OCI-LY3 (cell line): ENCODE data around the gene MAGI2.

Source experiments
- H2AFZ ChIP-seq: fragments of 200-600, 300-600 bp; shearing (Covaris generic); 2 replicates; pipeline ENCODE4 v1.6.0; 2014; ENCODE audit warnings: antibody characterized with exemption, low read depth, low read length
- H3K27ac ChIP-seq: fragments of 200-600, 300-600 bp; sonication (generic); 2 replicates; pipeline ENCODE4 v1.5.1; 2014; ENCODE audit warnings: mild to moderate bottlenecking, low read length, moderate library complexity, mixed read lengths
- H3K27me3 ChIP-seq: fragments of 200-600, 300-600 bp; sonication (generic); 2 replicates; pipeline ENCODE4 v1.6.1; 2014; ENCODE audit warnings: low read depth, low read length, mixed read lengths
- H3K36me3 ChIP-seq: fragments of 200-600, 300-600 bp; sonication (generic); replicated peaks from 2 replicates; pipeline ENCODE3; 2014; ENCODE audit warnings: low read depth, low read length, mixed read lengths
- H3K4me1 ChIP-seq: fragments of 300-600, 200-600 bp; sonication (generic); 2 replicates; pipeline ENCODE4 v1.6.1; 2014; ENCODE audit warnings: low read length, mixed read lengths
- H3K4me2 ChIP-seq: fragments of 200-600, 300-600 bp; sonication (generic); 2 replicates; pipeline ENCODE4 v1.6.1; 2014; ENCODE audit warnings: low read length, mixed read lengths
- H3K4me3 ChIP-seq: fragments of 300-600, 200-600 bp; sonication (generic); 2 replicates; pipeline ENCODE4 v1.5.1; 2014; ENCODE audit warnings: antibody characterized with exemption, mild to moderate bottlenecking, low read length, moderate library complexity
- H3K79me2 ChIP-seq: fragments of 300-600, 200-600 bp; shearing (Covaris generic); 2 replicates; pipeline ENCODE4 v1.6.1; 2014; ENCODE audit warnings: mild to moderate bottlenecking, low read length, mixed read lengths
- H3K9ac ChIP-seq: fragments of 300-600, 200-600 bp; shearing (Covaris generic); 2 replicates; pipeline ENCODE4 v1.6.0; 2014; ENCODE audit warnings: mild to moderate bottlenecking, low read length, moderate library complexity
- H3K9me3 ChIP-seq: fragments of 200-600, 300-600 bp; shearing (Covaris generic); 2 replicates; pipeline ENCODE4 v1.6.1; 2014; ENCODE audit warnings: low read length, mixed read lengths; ENCODE audit not compliant: insufficient read depth
- H4K20me1 ChIP-seq: fragments of 200-600, 300-600 bp; sonication (generic); 2 replicates; pipeline ENCODE4 v1.6.1; 2016; ENCODE audit warnings: low read length, mixed read lengths; ENCODE audit not compliant: insufficient read depth
- CTCF ChIP-seq: fragments of 200-600, 300-600 bp; sonication (generic); IDR thresholded peaks from 2 replicates; pipeline ENCODE4 v1.5.1; 2014; ENCODE audit warnings: antibody characterized with exemption, low read length, low read depth
- EZH2phosphoT487 ChIP-seq: fragments of 200-600 bp; shearing (Covaris generic); IDR thresholded peaks from 2 replicates; pipeline ENCODE4 v1.6.1; 2018; ENCODE audit warnings: antibody characterized with exemption, mixed run types, low read depth

The MAGI2 gene

DNA sequence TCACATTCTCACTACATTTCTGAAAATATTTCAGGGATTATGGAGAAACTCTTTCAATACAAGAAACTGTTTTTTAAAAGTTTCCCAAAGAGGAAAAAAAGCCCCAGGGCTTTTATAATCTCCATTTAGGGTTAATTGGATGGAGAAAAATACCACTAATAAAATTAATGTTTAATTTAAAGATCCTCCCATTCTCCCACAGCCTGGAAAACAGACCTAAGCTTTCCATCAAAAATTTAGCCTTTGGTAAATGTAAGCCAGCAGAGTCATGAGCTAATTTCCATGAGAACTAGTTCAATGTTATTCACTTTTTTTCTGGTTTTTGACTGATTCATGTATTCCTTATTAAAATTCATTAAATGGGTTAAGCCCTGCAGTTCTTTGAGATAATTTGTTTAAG lies 1246.2 kb downstream of the MAGI2 start:
- H3K27ac ChIP-seq = no peak overlapping the region
- no peaks in the 10 kb centered on the region for H3K79me2 ChIP-seq
- no peak overlapping the region for H3K9ac ChIP-seq
- no peaks in the 10 kb centered on the region for H3K9me3 ChIP-seq
- H3K4me1 ChIP-seq = no peaks in the 10 kb centered on the region
- TF ChIP-seq EZH2phosphoT487 = no peak
- no peak overlapping the region for H2AFZ ChIP-seq
- H3K4me2 ChIP-seq = no peak overlapping the region
- no peak overlapping the region for H3K4me3 ChIP-seq
- H4K20me1 ChIP-seq = no peaks in the 10 kb centered on the region
- no peaks in the 10 kb centered on the region for H3K36me3 ChIP-seq
- H3K27me3 ChIP-seq = no peaks in the 10 kb centered on the region

GRCh38 chr7:78206769-78207168 lies 1246.7 kb downstream of the MAGI2 start:
- Histone ChIP-seq H3K9me3 (no peaks in the 10 kb centered on the region), H4K20me1 (no peaks in the 10 kb centered on the region), H3K27ac (no peak overlapping the region), H3K79me2 (no peaks in the 10 kb centered on the region), H3K9ac (no peak overlapping the region), H2AFZ (no peak overlapping the region), H3K4me2 (no peak overlapping the region), H3K4me3 (no peak overlapping the region), H3K27me3 (no peaks in the 10 kb centered on the region), H3K36me3 (no peaks in the 10 kb centered on the region), H3K4me1 (no peaks in the 10 kb centered on the region)
- no peak for TF ChIP-seq EZH2phosphoT487
- TF ChIP-seq CTCF = no peak

- Histone ChIP-seq H3K36me3 (no peaks in the 10 kb centered on the region), H3K79me2 (no peaks in the 10 kb centered on the region), H3K9me3 (no peaks in the 10 kb centered on the region), H3K4me2 (no peak overlapping the region), H3K27ac (no peak overlapping the region), H2AFZ (no peak overlapping the region), H3K9ac (no peak overlapping the region), H4K20me1 (no peaks in the 10 kb centered on the region), H3K4me3 (no peak overlapping the region), H3K4me1 (no peaks in the 10 kb centered on the region), H3K27me3 (no peaks in the 10 kb centered on the region)
- TF ChIP-seq CTCF (no peak), EZH2phosphoT487 (no peak)
These were observed 1250.3 kb downstream of the MAGI2 start for GRCh38 chr7:78203042-78203720.

DNA sequence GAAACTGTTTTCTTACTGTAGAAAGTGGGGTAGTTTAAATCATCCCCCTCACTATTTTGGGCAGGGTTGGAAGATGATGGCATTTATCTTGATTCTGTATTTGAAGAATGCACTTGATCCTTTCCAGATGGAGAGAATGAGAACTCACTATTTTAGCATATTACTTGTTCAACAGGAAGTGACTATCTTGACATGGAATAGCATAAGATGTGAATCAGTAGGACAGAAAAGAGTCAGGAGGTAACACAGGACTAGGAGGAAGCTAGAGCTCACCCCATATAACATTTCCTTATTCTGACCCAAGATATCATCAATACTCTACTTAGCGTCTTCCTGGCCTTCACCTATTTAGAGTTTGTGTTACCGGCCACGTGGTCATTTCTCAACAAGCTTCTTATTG lies 1254.7 kb downstream of the MAGI2 start:
- no peak for TF ChIP-seq EZH2phosphoT487
- TF ChIP-seq CTCF = no peak
- H3K4me3 ChIP-seq = no peak overlapping the region
- no peaks in the 10 kb centered on the region for H4K20me1 ChIP-seq
- H3K36me3 ChIP-seq = no peaks in the 10 kb centered on the region
- peaks cover 6% of the 10 kb centered on the region; the same call in 1 of the 2 replicates for H3K27me3 ChIP-seq
- H2AFZ ChIP-seq = no peak overlapping the region
- H3K4me1 ChIP-seq = no peaks in the 10 kb centered on the region
- no peaks in the 10 kb centered on the region for H3K79me2 ChIP-seq
- no peaks in the 10 kb centered on the region for H3K9me3 ChIP-seq
- H3K27ac ChIP-seq = no peak overlapping the region
- no peak overlapping the region for H3K9ac ChIP-seq
- no peak overlapping the region for H3K4me2 ChIP-seq
